Suprapubic skin (tissue), 4 donors: ENCODE data around the gene FKBP1B. TPM values are rescaled to one million over a fixed set of nuclear protein-coding genes. Genes with fewer than 3 reads are reported as not detected.
A peak's percentile ranks its signal among the peaks of the same experiment; 100 is the strongest.

Source experiments
- DNase-seq, 2 donors: peaks; one replicate each; pipeline ENCODE4 v3.0.0-alpha.2; 2019; ENCODE audit warnings: low spot score in 2 of 2
- H3K27ac ChIP-seq: fragments of 200-600 bp; sonication (generic); one replicate; pipeline ENCODE4 v1.5.1; 2019
- H3K27me3 ChIP-seq: fragments of 200-600 bp; sonication (generic); one replicate; pipeline ENCODE4 v1.5.1; 2019
- H3K36me3 ChIP-seq: fragments of 200-600 bp; sonication (generic); one replicate; pipeline ENCODE4 v1.5.1; 2019
- H3K4me1 ChIP-seq: fragments of 200-600 bp; sonication (generic); one replicate; pipeline ENCODE4 v1.5.1; 2019
- H3K4me3 ChIP-seq: fragments of 200-600 bp; sonication (generic); one replicate; pipeline ENCODE4 v1.5.1; 2019; ENCODE audit warnings: mild to moderate bottlenecking
- H3K9me3 ChIP-seq: fragments of 200-600 bp; sonication (generic); one replicate; pipeline ENCODE4 v1.5.1; 2019
- CTCF ChIP-seq, 2 donors: fragments of 200-600 bp in 1 of 2; fragments of 450-650 bp in 1 of 2; sonication (generic) in 1 of 2; IDR thresholded peaks; one replicate each; pipeline ENCODE4 v1.5.1; 2016 to 2019; ENCODE audit warnings: antibody characterized with exemption in 2 of 2, mild to moderate bottlenecking in 1 of 2, moderate library complexity in 1 of 2
- EP300 ChIP-seq: sonication (generic); formaldehyde crosslinking; IDR thresholded peaks from one replicate; pipeline ENCODE4 v1.6.1; 2017; ENCODE audit warnings: antibody characterized with exemption
- POLR2A ChIP-seq, 2 donors: fragments of 450-650 bp; IDR thresholded peaks; one replicate each; pipeline ENCODE4 v1.6.1; 2017; ENCODE audit warnings: antibody characterized with exemption in 2 of 2, mild to moderate bottlenecking in 2 of 2, moderate library complexity in 2 of 2
- POLR2AphosphoS5 ChIP-seq, 3 donors: sonication (generic); formaldehyde crosslinking; IDR thresholded peaks; one replicate each; pipeline ENCODE4 v1.6.1; 2017; ENCODE audit warnings: antibody characterized with exemption in 3 of 3
- WGBS: methylation state at CpG from one replicate; pipeline ENCODE4 v1.1.5; 2018; 5-methylcytosine and 5-hydroxymethylcytosine counted together
- total RNA-seq, 4 donors: library from RNA; depleted of rRNA; stranded (reverse); fragments of >200 nt; gene quantifications; one replicate each; pipeline ENCODE4 v1.1.0, GENCODE V29; 2016

The FKBP1B gene
- total RNA-seq, 4 donors from 2014 or later: 4.3 to 8.0 (median 6.6) TPM

- no peak for DNase-seq
- H3K27me3 ChIP-seq: no peaks in the 10 kb centered on the region
- no peaks in the 10 kb centered on the region for H3K9me3 ChIP-seq
- 79% methylated on average over 11 of the region's 11 CpGs for WGBS
- no peaks in the 10 kb centered on the region for H3K36me3 ChIP-seq
- H3K4me3 ChIP-seq: peak overlapping the region; percentile 67
- TF ChIP-seq POLR2AphosphoS5 (IDR thresholded peaks at IDR 0.05) (no peak), EP300 (no peak), CTCF (IDR thresholded peaks at IDR 0.05) (no peak), POLR2A (IDR thresholded peaks at IDR 0.05) (no peak)
- peaks cover 33% of the 10 kb centered on the region for H3K4me1 ChIP-seq
- H3K27ac ChIP-seq: no peak overlapping the region
Observed at GRCh38 chr2:24045511-24046508, 3.7 kb upstream of the FKBP1B start.

- TF ChIP-seq POLR2A (IDR thresholded peaks at IDR 0.05) (no peak), CTCF (IDR thresholded peaks at IDR 0.05) (no peak), EP300 (no peak), POLR2AphosphoS5 (IDR thresholded peaks at IDR 0.05) (no peak)
- peak overlapping the region; percentile 67 for H3K4me3 ChIP-seq
- no peaks in the 10 kb centered on the region for H3K9me3 ChIP-seq
- DNase-seq: no peak
- WGBS: 3% methylated on average over 2 of the region's 2 CpGs
- H3K27ac ChIP-seq: no peak overlapping the region
- H3K4me1 ChIP-seq: peaks cover 33% of the 10 kb centered on the region
- no peaks in the 10 kb centered on the region for H3K27me3 ChIP-seq
- no peaks in the 10 kb centered on the region for H3K36me3 ChIP-seq
Observed at GRCh38 chr2:24046599-24046929, 3.0 kb upstream of the FKBP1B start.

GRCh38 chr2:24046930-24047702 lies 2.4 kb upstream of the FKBP1B start, which contains the start of gene WDCP:
Gene WDCP (minus strand): TSS chr2:24047391. CDS start chr2:24039494, 7,897 bp downstream.
- WGBS: under 1% methylated on average over 38 of the region's 38 CpGs
- no peak for TF ChIP-seq CTCF (IDR thresholded peaks at IDR 0.05)
- no peak for TF ChIP-seq EP300
- no peak for TF ChIP-seq POLR2AphosphoS5 (IDR thresholded peaks at IDR 0.05)
- TF ChIP-seq POLR2A (IDR thresholded peaks at IDR 0.05): peak in 1 of 2 donors; percentile 43
- no peak within 1 kb of the TSS for H3K27ac ChIP-seq
- no peaks in the 10 kb centered on the region for H3K36me3 ChIP-seq
- DNase-seq: peak; percentile 98
- H3K4me3 ChIP-seq: peak within 1 kb of the TSS; percentile 67
- peaks cover 33% of the 10 kb centered on the region for H3K4me1 ChIP-seq
- no peaks in the 10 kb centered on the region for H3K9me3 ChIP-seq
- no peaks in the 10 kb centered on the region for H3K27me3 ChIP-seq

GRCh38 chr2:24047703-24048033 lies 1.9 kb upstream of the FKBP1B start:
- H3K36me3 ChIP-seq: no peaks in the 10 kb centered on the region
- peaks cover 33% of the 10 kb centered on the region for H3K4me1 ChIP-seq
- 37% methylated on average over 8 of the region's 8 CpGs for WGBS
- H3K9me3 ChIP-seq: no peaks in the 10 kb centered on the region
- TF ChIP-seq EP300: no peak
- no peak for TF ChIP-seq POLR2AphosphoS5 (IDR thresholded peaks at IDR 0.05)
- no peak for TF ChIP-seq POLR2A (IDR thresholded peaks at IDR 0.05)
- no peak for TF ChIP-seq CTCF (IDR thresholded peaks at IDR 0.05)
- peak overlapping the region; percentile 67 for H3K4me3 ChIP-seq
- no peaks in the 10 kb centered on the region for H3K27me3 ChIP-seq
- no peak for DNase-seq
- no peak overlapping the region for H3K27ac ChIP-seq
